Breast epithelium (tissue), 4 donors: ENCODE measurements around the gene EGLN3. TPM values are rescaled to one million over a fixed set of nuclear protein-coding genes. Genes with fewer than 3 reads are reported as not detected.

Experiments used
- DNase-seq, 2 donors: peaks; one replicate each; pipeline ENCODE4 v3.0.0-alpha.2; 2019; ENCODE audit warnings: low spot score in 2 of 2
- H3K27ac ChIP-seq, 2 donors: fragments of 200-600 bp; sonication (generic) in 1 of 2; one replicate each; pipeline ENCODE4 v1.5.1; 2016 to 2019; ENCODE audit warnings: mild to moderate bottlenecking in 1 of 2
- H3K27me3 ChIP-seq, 2 donors: fragments of 200-600 bp; sonication (generic) in 1 of 2; one replicate each; pipeline versions ENCODE4 v1.5.1 to v1.6.0; 2017 to 2019; ENCODE audit warnings: control low read depth in 1 of 2, mild to moderate bottlenecking in 1 of 2
- H3K36me3 ChIP-seq: fragments of 200-600 bp; one replicate; pipeline ENCODE4 v1.5.1; 2019
- H3K4me1 ChIP-seq, 2 donors: fragments of 200-600 bp; sonication (generic); one replicate each; pipeline ENCODE4 v1.5.1; 2016 to 2019; ENCODE audit warnings: control low read depth in 1 of 2
- H3K4me3 ChIP-seq, 3 donors: fragments of 200-600 bp; sonication (generic); 1 replicate in 2 of 3; 2 replicates in 1 of 3; pipeline ENCODE4 v1.5.1; 2016 to 2019; ENCODE audit warnings: mild to moderate bottlenecking in 3 of 3, moderate library complexity in 2 of 3
- H3K9me3 ChIP-seq, 2 donors: fragments of 200-600 bp; sonication (generic) in 1 of 2; one replicate each; pipeline ENCODE4 v1.5.1; 2016 to 2019; ENCODE audit warnings: control low read depth in 1 of 2
- CTCF ChIP-seq, 3 donors: fragments of 450-650 bp; IDR thresholded peaks; one replicate each; pipeline ENCODE4 v1.5.1; 2016 to 2017; ENCODE audit warnings: antibody characterized with exemption in 3 of 3, mild to moderate bottlenecking in 3 of 3, moderate library complexity in 3 of 3
- POLR2A ChIP-seq: fragments of 450-650 bp; IDR thresholded peaks from one replicate; pipeline ENCODE4 v1.6.1; 2016; ENCODE audit warnings: antibody characterized with exemption, mild to moderate bottlenecking, moderate library complexity
- POLR2AphosphoS5 ChIP-seq, 3 donors: sonication (generic); formaldehyde crosslinking; IDR thresholded peaks; one replicate each; pipeline ENCODE4 v1.6.1; 2017; ENCODE audit warnings: antibody characterized with exemption in 3 of 3
- intact Hi-C: fragments of 100-400 bp; cut with DNase I; formaldehyde crosslinking; loops from one replicate; pipeline ENCODE4 v1.15.1; 2023; ENCODE audit warnings: low total_unique reads
- total RNA-seq, 3 donors: library from RNA; depleted of rRNA; stranded (reverse); fragments of >200 nt; gene quantifications; one replicate each; pipeline ENCODE4 v1.1.0, GENCODE V29; 2016

The EGLN3 gene
- total RNA-seq, 3 donors from 2014 or later, result 3.2 to 16.4 (median 13.9) TPM

GRCh38 chr14:33943096-33943883 lies 7.6 kb downstream of the EGLN3 start:
- no peak for DNase-seq
- intact Hi-C loops, result no loop called here
- no peaks in the 10 kb centered on the region for H3K9me3 ChIP-seq
- no peak overlapping the region for H3K4me3 ChIP-seq
- TF ChIP-seq POLR2A (no peak), POLR2AphosphoS5 (IDR thresholded peaks at IDR 0.05) (no peak), CTCF (IDR thresholded peaks at IDR 0.05) (no peak)
- peaks cover 2 to 6% of the 10 kb centered on the region in 2 donors for H3K4me1 ChIP-seq
- H3K27ac ChIP-seq, result peak overlapping the region in 1 of 2 donors; percentile 22
- H3K36me3 ChIP-seq, result no peaks in the 10 kb centered on the region
- no peaks in the 10 kb centered on the region for H3K27me3 ChIP-seq

GRCh38 chr14:33941718-33942117 lies 9.2 kb downstream of the EGLN3 start:
- TF ChIP-seq POLR2A, result no peak
- TF ChIP-seq POLR2AphosphoS5 (IDR thresholded peaks at IDR 0.05), result no peak
- TF ChIP-seq CTCF (IDR thresholded peaks at IDR 0.05), result no peak
- H3K27ac ChIP-seq, result no peak overlapping the region
- no peak for DNase-seq
- no peaks in the 10 kb centered on the region for H3K9me3 ChIP-seq
- H3K36me3 ChIP-seq, result no peaks in the 10 kb centered on the region
- no peak overlapping the region for H3K4me3 ChIP-seq
- no peaks in the 10 kb centered on the region for H3K27me3 ChIP-seq
- peaks cover 2 to 7% of the 10 kb centered on the region in 2 donors for H3K4me1 ChIP-seq
- intact Hi-C loops, result no loop called here

GRCh38 chr14:33940561-33941011 lies 10.3 kb downstream of the EGLN3 start:
- Histone ChIP-seq H3K4me1 (peaks cover 2 to 7% of the 10 kb centered on the region in 2 donors), H3K27ac (no peak overlapping the region), H3K36me3 (no peaks in the 10 kb centered on the region), H3K9me3 (no peaks in the 10 kb centered on the region), H3K4me3 (no peak overlapping the region), H3K27me3 (no peaks in the 10 kb centered on the region)
- no peak for TF ChIP-seq CTCF (IDR thresholded peaks at IDR 0.05)
- TF ChIP-seq POLR2AphosphoS5 (IDR thresholded peaks at IDR 0.05), result no peak
- no peak for TF ChIP-seq POLR2A
- intact Hi-C loops, result no loop called here
- no peak for DNase-seq

DNA sequence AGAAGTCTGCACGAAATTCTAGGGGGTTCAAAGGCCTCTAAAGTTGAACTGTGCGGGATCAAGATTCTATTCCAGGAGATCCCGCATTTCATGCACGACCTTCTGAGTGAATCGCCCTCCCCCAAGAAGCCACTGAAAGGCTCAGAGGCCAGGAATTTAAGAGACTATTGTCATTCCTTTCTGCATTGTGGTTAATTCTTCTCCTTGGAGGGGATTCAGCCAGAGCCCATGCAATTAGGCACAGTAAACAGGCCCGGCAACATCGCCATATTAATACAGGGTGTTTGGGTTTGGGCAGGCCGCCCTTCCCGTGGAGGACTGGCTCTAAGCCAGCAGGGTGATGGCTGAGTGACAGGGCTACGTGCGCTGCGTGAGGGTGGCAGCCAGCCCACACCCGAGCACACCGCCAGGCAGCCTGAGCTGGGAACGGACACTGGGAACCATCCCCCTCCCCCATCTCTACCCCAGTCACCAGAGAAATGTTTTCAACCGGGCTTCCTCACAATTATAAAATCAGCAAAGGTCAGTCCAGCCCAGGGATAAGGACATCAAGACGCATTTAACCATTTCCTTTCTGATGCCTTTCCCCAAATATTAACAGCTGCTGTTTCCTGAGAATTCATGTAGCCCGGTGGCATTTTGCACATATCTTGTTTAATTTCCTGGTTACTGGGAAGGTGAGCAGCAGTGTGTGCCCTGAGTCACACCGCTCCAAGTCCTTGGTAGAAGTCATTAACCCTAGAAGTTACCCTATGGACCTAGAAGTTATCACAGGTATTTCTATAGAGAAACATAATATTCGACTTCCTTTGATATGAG lies 12.5 kb downstream of the EGLN3 start:
- Histone ChIP-seq H3K4me3 (peak overlapping the region; percentile 13 to 54 (median 26)), H3K36me3 (no peaks in the 10 kb centered on the region), H3K27ac (peak overlapping the region; percentile 52 to 78), H3K9me3 (no peaks in the 10 kb centered on the region), H3K4me1 (peaks cover 2 to 7% of the 10 kb centered on the region in 2 donors), H3K27me3 (no peaks in the 10 kb centered on the region)
- DNase-seq, result peak in 1 of 2 donors; percentile 73
- intact Hi-C loops, result no loop called here
- no peak for TF ChIP-seq POLR2AphosphoS5 (IDR thresholded peaks at IDR 0.05)
- TF ChIP-seq POLR2A, result no peak
- no peak for TF ChIP-seq CTCF (IDR thresholded peaks at IDR 0.05)

GRCh38 chr14:33936391-33936790 lies 14.5 kb downstream of the EGLN3 start:
- Histone ChIP-seq H3K4me3 (no peak overlapping the region), H3K27ac (no peak overlapping the region), H3K9me3 (no peaks in the 10 kb centered on the region), H3K36me3 (no peaks in the 10 kb centered on the region), H3K27me3 (no peaks in the 10 kb centered on the region), H3K4me1 (peaks cover 2 to 7% of the 10 kb centered on the region in 2 donors)
- intact Hi-C loops, result no loop called here
- no peak for DNase-seq
- no peak for TF ChIP-seq POLR2AphosphoS5 (IDR thresholded peaks at IDR 0.05)
- TF ChIP-seq CTCF (IDR thresholded peaks at IDR 0.05), result no peak
- no peak for TF ChIP-seq POLR2A
